Stimulated activated CD4-positive, alpha-beta T cell treated with anti-CD3 and anti-CD28 coated beads, Interleukin-2, amount 100 ng/mL, for 4 hours (primary cell): ENCODE measurements around the gene TMEM244.
"Not testable (repeated sequence)": the region's sequence is repeated elsewhere in the genome, so short reads cannot be mapped to it uniquely, and the experiment has no call there.

Experiments used
- DNase-seq: peaks from one replicate; pipeline ENCODE4 v3.0.0-alpha.2; 2020; ENCODE audit warnings: low read depth

TMEM244 gene

GRCh38 chr6:129812145-129812777 is 48.9 kb downstream of the TMEM244 start:
- no peak for DNase-seq

- not testable (repeated sequence) for DNase-seq
Observed at GRCh38 chr6:129807141-129807540, 54.0 kb downstream of the TMEM244 start.

- not testable (repeated sequence) for DNase-seq
Observed at GRCh38 chr6:129802920-129803319, 58.2 kb downstream of the TMEM244 start.

GRCh38 chr6:129801909-129802308 is 59.2 kb downstream of the TMEM244 start:
- no peak for DNase-seq

GRCh38 chr6:129795261-129795660 is 65.9 kb downstream of the TMEM244 start:
- DNase-seq, result no peak

GRCh38 chr6:129793447-129793846 is 67.7 kb downstream of the TMEM244 start:
- DNase-seq, result no peak

- DNase-seq, result no peak
Observed at GRCh38 chr6:129792049-129792448, 69.1 kb downstream of the TMEM244 start.

GRCh38 chr6:129790785-129791184 is 70.3 kb downstream of the TMEM244 start:
- DNase-seq, result no peak

GRCh38 chr6:129789974-129790373 is 71.1 kb downstream of the TMEM244 start:
- DNase-seq, result no peak

GRCh38 chr6:129787816-129788215 is 73.3 kb downstream of the TMEM244 start:
- DNase-seq, result no peak

- DNase-seq, result no peak
Observed at GRCh38 chr6:129786548-129786947, 74.6 kb downstream of the TMEM244 start.

- DNase-seq, result no peak
Observed at GRCh38 chr6:129785756-129786135, 75.4 kb downstream of the TMEM244 start.

GRCh38 chr6:129785047-129785755 is 75.9 kb downstream of the TMEM244 start:
- no peak for DNase-seq
